Thoracic aorta (tissue), 2 donors: ENCODE measurements around the gene MBD3L4. TPM values are rescaled to one million over a fixed set of nuclear protein-coding genes. Genes with fewer than 3 reads are reported as not detected.

ENCODE experiments used
- ATAC-seq: fragments of 150-250 bp; one replicate; pipeline ENCODE4 v1.8.0; 2017; ENCODE audit warnings: low read depth; ENCODE audit not compliant: insufficient number of reproducible peaks, low FRiP score
- DNase-seq: peaks from one replicate; pipeline ENCODE4 v3.0.0-alpha.2; 2020; ENCODE audit warnings: low spot score
- H3K27ac ChIP-seq, 2 donors: fragments of 200-600 bp; sonication (generic); 1 replicate in 1 of 2; 2 replicates in 1 of 2; pipeline ENCODE4 v1.5.1; 2016; ENCODE audit warnings: mild to moderate bottlenecking in 2 of 2, moderate library complexity in 2 of 2
- H3K27me3 ChIP-seq: fragments of 200-600 bp; sonication (generic); replicated peaks from 2 replicates; pipeline ENCODE4 v1.6.0; 2016; ENCODE audit warnings: mild to moderate bottlenecking; ENCODE audit not compliant: insufficient read depth
- H3K36me3 ChIP-seq: fragments of 200-600 bp; sonication (generic); one replicate; pipeline ENCODE4 v1.5.1; 2016
- H3K4me1 ChIP-seq, 2 donors: fragments of 200-600 bp; sonication (generic); 1 replicate in 1 of 2; 2 replicates in 1 of 2; pipeline versions ENCODE4 v1.5.1 to v1.6.0; 2016; ENCODE audit warnings: low read depth in 2 of 2, mild to moderate bottlenecking in 1 of 2; ENCODE audit not compliant: control insufficient read depth in 1 of 2
- H3K4me3 ChIP-seq: fragments of 200-600 bp; sonication (generic); 2 replicates; pipeline ENCODE4 v1.5.1; 2016; ENCODE audit warnings: mild to moderate bottlenecking
- H3K9me3 ChIP-seq: fragments of 200-600 bp; sonication (generic); 2 replicates; pipeline ENCODE4 v1.5.1; 2016
- total RNA-seq, 2 donors: library from RNA; depleted of rRNA; stranded (reverse); fragments of >200 nt; gene quantifications; one replicate each; pipeline versions ENCODE4 v1.1.0 to v1.2.3, GENCODE V29; 2016
- TF ChIP-seq, protein P1 (sequence below): fragments of 200-600 bp; sonication (generic); IDR thresholded peaks from one replicate; pipeline ENCODE4 v1.5.1; 2019; ENCODE audit warnings: antibody characterized with exemption

MBD3L4 gene
- total RNA-seq, 2 donors from 2014 or later, result not detected

DNA sequence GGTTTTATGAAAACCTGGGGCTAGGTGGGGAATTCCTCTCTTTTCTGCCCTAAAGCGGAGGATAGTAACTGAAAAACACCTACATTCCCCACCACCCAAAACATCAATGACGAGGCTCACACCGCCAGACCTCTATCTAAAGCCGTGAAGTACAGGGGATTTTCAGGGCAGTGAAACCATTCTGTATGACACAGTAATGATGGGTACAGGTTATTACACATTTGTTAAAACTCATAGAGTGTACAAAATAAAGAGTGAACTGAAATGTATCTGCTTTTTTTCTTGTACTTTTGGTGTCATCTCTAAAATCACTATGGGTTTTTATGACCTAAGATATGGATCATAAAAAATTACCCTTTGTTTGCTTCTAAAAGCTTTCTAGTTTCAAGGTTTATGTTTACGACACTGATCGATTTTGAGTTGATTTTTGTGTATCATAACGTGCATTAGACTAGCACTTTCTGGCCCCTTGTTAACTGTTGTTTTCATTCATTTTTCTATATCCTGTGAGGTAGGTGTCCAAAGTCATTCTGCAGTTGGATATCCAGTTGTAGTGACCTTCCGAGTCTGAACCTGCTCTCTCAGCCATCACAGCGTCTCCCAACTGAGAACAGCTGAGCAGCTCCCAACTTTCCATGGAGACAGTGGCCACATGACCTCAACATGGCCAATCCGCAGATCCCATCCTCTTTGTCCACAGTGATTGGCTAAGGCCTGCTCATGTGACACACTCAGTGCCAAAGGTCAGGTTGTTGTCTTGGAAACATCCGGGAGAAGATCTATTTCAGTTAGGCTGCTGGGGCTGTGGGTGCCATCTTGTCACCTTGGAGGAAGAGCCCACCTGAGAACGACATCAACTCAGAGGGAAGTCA lies 29.0 kb downstream of the MBD3L4 start:
- Histone ChIP-seq H3K9me3 (no peaks in the 10 kb centered on the region), H3K4me3 (no peak overlapping the region), H3K27me3 (no peaks in the 10 kb centered on the region), H3K4me1 (no peaks in the 10 kb centered on the region), H3K27ac (no peak overlapping the region), H3K36me3 (no peaks in the 10 kb centered on the region)
- ATAC-seq (no peak), DNase-seq (no peak)
- TF ChIP-seq, protein P1, sequence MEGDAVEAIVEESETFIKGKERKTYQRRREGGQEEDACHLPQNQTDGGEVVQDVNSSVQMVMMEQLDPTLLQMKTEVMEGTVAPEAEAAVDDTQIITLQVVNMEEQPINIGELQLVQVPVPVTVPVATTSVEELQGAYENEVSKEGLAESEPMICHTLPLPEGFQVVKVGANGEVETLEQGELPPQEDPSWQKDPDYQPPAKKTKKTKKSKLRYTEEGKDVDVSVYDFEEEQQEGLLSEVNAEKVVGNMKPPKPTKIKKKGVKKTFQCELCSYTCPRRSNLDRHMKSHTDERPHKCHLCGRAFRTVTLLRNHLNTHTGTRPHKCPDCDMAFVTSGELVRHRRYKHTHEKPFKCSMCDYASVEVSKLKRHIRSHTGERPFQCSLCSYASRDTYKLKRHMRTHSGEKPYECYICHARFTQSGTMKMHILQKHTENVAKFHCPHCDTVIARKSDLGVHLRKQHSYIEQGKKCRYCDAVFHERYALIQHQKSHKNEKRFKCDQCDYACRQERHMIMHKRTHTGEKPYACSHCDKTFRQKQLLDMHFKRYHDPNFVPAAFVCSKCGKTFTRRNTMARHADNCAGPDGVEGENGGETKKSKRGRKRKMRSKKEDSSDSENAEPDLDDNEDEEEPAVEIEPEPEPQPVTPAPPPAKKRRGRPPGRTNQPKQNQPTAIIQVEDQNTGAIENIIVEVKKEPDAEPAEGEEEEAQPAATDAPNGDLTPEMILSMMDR, result no peak

- ATAC-seq (no peak), DNase-seq (no peak)
- Histone ChIP-seq H3K36me3 (no peaks in the 10 kb centered on the region), H3K4me3 (no peak overlapping the region), H3K9me3 (no peaks in the 10 kb centered on the region), H3K4me1 (no peaks in the 10 kb centered on the region), H3K27me3 (no peaks in the 10 kb centered on the region), H3K27ac (no peak overlapping the region)
- TF ChIP-seq, protein P1, result no peak
These were observed 32.1 kb downstream of the MBD3L4 start for GRCh38 chr19:7007859-7008258.

DNA sequence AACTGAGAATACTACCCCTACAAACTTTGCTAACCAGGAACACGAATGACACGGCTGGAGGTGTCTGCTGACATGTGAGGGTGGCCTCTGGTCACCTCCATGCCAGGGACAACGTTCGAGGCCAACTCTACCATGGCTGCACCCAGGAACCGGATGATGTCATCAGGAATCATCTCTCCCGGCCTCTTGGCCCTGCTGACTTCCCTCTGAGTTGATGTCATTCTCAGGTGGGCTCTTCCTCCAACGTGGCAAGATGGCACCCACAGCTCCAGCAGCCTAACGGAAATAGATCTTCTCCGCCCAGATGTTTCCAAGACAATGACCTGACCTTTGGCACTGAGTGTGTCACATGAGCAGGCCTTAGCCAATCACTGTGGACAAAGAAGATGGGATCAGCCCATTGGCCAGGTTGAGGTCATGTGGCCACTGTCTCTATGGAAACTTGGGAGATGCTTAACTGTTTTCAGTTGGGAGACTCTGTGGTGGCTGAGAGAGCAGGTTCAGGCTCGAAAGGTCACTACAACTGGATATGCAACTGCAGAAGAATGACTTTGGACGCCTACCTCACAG lies 33.8 kb downstream of the MBD3L4 start:
- no peak overlapping the region for H3K4me3 ChIP-seq
- no peak overlapping the region for H3K27ac ChIP-seq
- ATAC-seq (no peak), DNase-seq (no peak)
- H3K4me1 ChIP-seq, result no peaks in the 10 kb centered on the region
- no peaks in the 10 kb centered on the region for H3K27me3 ChIP-seq
- TF ChIP-seq, protein P1, result no peak
- no peaks in the 10 kb centered on the region for H3K36me3 ChIP-seq
- H3K9me3 ChIP-seq, result no peaks in the 10 kb centered on the region

GRCh38 chr19:7004313-7004931 lies 35.6 kb downstream of the MBD3L4 start:
- no peaks in the 10 kb centered on the region for H3K27me3 ChIP-seq
- ATAC-seq (no peak), DNase-seq (no peak)
- TF ChIP-seq, protein P1, result no peak
- no peaks in the 10 kb centered on the region for H3K4me1 ChIP-seq
- H3K9me3 ChIP-seq, result no peaks in the 10 kb centered on the region
- H3K4me3 ChIP-seq, result no peak overlapping the region
- no peak overlapping the region for H3K27ac ChIP-seq
- H3K36me3 ChIP-seq, result no peaks in the 10 kb centered on the region

GRCh38 chr19:7000816-7001215 lies 39.2 kb downstream of the MBD3L4 start:
- TF ChIP-seq, protein P1, result no peak
- Histone ChIP-seq H3K4me1 (no peaks in the 10 kb centered on the region), H3K9me3 (no peaks in the 10 kb centered on the region), H3K4me3 (no peak overlapping the region), H3K27ac (no peak overlapping the region), H3K36me3 (no peaks in the 10 kb centered on the region), H3K27me3 (no peaks in the 10 kb centered on the region)
- DNase-seq, result no peak
- no peak for ATAC-seq
